IMR-90 (cell line): ENCODE measurements around the gene SPINDOC. TPM values are rescaled to one million over a fixed set of nuclear protein-coding genes. Genes with fewer than 3 reads are reported as not detected.

Experiments
- ATAC-seq: fragments of 200-7000 bp; cut with Tn5 transposase; 2 replicates; pipeline ENCODE4 v1.9.1; 2020; ENCODE audit warnings: low read depth, mild to moderate bottlenecking, moderate library complexity
- BruUV-seq: library from RNA; stranded (reverse); fragments of 400-500 nt; replicated peaks from 2 replicates; lab custom pipeline; 2021; lab: Mats Ljungman, UMichigan
- CTCF ChIA-PET: fragments of 300-600 bp; formaldehyde crosslinking; extraction: SDS; loops from one replicate; lab custom pipeline; 2021; ENCODE audit warnings: antibody characterized with exemption; lab: Yijun Ruan, JAX
- POLR2A ChIA-PET: fragments of 300-600 bp; sonication (Branson Sonifier 250); formaldehyde crosslinking; loops from one replicate; lab custom pipeline; 2022; ENCODE audit warnings: antibody characterized with exemption; ENCODE audit not compliant: unreplicated experiment; lab: Charles Lee
- DNase-seq: peaks from one replicate; pipeline ENCODE4 v3.0.0; 2013
- H2AFZ ChIP-seq: replicated peaks from 2 replicates; pipeline ENCODE3; 2013; ENCODE audit warnings: low read length, mild to moderate bottlenecking; ENCODE audit not compliant: poor library complexity
- H2AK5ac ChIP-seq: 2 replicates; pipeline ENCODE4 v1.6.1; 2013; ENCODE audit warnings: low read depth, low read length, inconsistent platforms
- H2AK9ac ChIP-seq: replicated peaks from 2 replicates; pipeline ENCODE3; 2013; ENCODE audit warnings: mild to moderate bottlenecking, low read depth, low read length, moderate library complexity; ENCODE audit not compliant: poor library complexity
- H2BK120ac ChIP-seq: 2 replicates; pipeline ENCODE4 v1.6.1; 2013; ENCODE audit warnings: low read depth, low read length, inconsistent platforms
- H2BK15ac ChIP-seq: 3 replicates; pipeline ENCODE4 v1.6.1; 2013; ENCODE audit warnings: low read depth, low read length, inconsistent platforms
- H2BK20ac ChIP-seq: 2 replicates; pipeline ENCODE4 v1.6.1; 2013; ENCODE audit warnings: low read depth, mild to moderate bottlenecking, inconsistent platforms, low read length, moderate library complexity
- H2BK5ac ChIP-seq: 2 replicates; pipeline ENCODE4 v1.6.1; 2013; ENCODE audit warnings: mild to moderate bottlenecking, low read depth, low read length, inconsistent platforms; ENCODE audit not compliant: poor library complexity, severe bottlenecking
- H3K14ac ChIP-seq: replicated peaks from 2 replicates; pipeline ENCODE4 v1.6.1; 2013; ENCODE audit warnings: low read depth, low read length, inconsistent platforms
- H3K18ac ChIP-seq: 2 replicates; pipeline ENCODE4 v1.6.1; 2013; ENCODE audit warnings: low read depth, low read length, control low read depth
- H3K23ac ChIP-seq: 2 replicates; pipeline ENCODE4 v1.6.1; 2013; ENCODE audit warnings: low read depth, low read length, inconsistent platforms
- H3K27ac ChIP-seq: 2 replicates; pipeline ENCODE4 v1.5.1; 2013; ENCODE audit warnings: mild to moderate bottlenecking, control low read depth, low read length; ENCODE audit not compliant: insufficient read depth
- H3K27me3 ChIP-seq: 2 replicates; pipeline ENCODE4 v1.6.1; 2013; ENCODE audit warnings: low read length; ENCODE audit not compliant: control insufficient read depth, insufficient read depth
- H3K36me3 ChIP-seq: 2 replicates; pipeline ENCODE4 v1.6.1; 2013; ENCODE audit warnings: low read length, mixed read lengths; ENCODE audit not compliant: control insufficient read depth, insufficient read depth
- H3K4ac ChIP-seq: 2 replicates; pipeline ENCODE4 v1.6.1; 2013; ENCODE audit warnings: low read depth, low read length, inconsistent platforms
- H3K4me1 ChIP-seq: 2 replicates; pipeline ENCODE4 v1.6.1; 2013; ENCODE audit warnings: low read length, mixed read lengths; ENCODE audit not compliant: control insufficient read depth, insufficient read depth
- H3K4me2 ChIP-seq: 2 replicates; pipeline ENCODE4 v1.6.1; 2013; ENCODE audit warnings: low read depth, mild to moderate bottlenecking, control low read depth, low read length, moderate library complexity
- H3K4me3 ChIP-seq: 2 replicates; pipeline ENCODE4 v1.5.1; 2013; ENCODE audit warnings: low read depth, mild to moderate bottlenecking, control low read depth, low read length, moderate library complexity; ENCODE audit not compliant: insufficient read depth
- H3K56ac ChIP-seq: 2 replicates; pipeline ENCODE4 v1.6.1; 2013; ENCODE audit warnings: low read length, inconsistent platforms; ENCODE audit not compliant: insufficient read depth; ENCODE audit errors: extremely low read depth
- H3K79me1 ChIP-seq, 2 experiments: 2 replicates each; pipeline ENCODE4 v1.6.1; 2013; ENCODE audit warnings: low read length in 2 of 2, inconsistent platforms in 1 of 2, low read depth in 1 of 2
- H3K9ac ChIP-seq: 2 replicates; pipeline ENCODE4 v1.6.1; 2013; ENCODE audit warnings: low read depth, low read length, control low read depth
- H3K9me1 ChIP-seq: 2 replicates; pipeline ENCODE4 v1.6.1; 2013; ENCODE audit warnings: low read length, inconsistent platforms; ENCODE audit not compliant: insufficient read depth
- H3K9me3 ChIP-seq: 2 replicates; pipeline ENCODE4 v1.6.1; 2013; ENCODE audit warnings: low read length; ENCODE audit not compliant: control insufficient read depth, insufficient read depth
- H4K20me1 ChIP-seq: 2 replicates; pipeline ENCODE4 v1.6.1; 2013; ENCODE audit warnings: low read length, inconsistent platforms; ENCODE audit not compliant: insufficient read depth
- H4K5ac ChIP-seq: 2 replicates; pipeline ENCODE4 v1.6.1; 2013; ENCODE audit warnings: mild to moderate bottlenecking, low read depth, low read length, control low read depth
- H4K8ac ChIP-seq, 2 experiments: 2 replicates each; pipeline ENCODE4 v1.6.1; 2013; ENCODE audit warnings: low read depth in 2 of 2, low read length in 2 of 2, control low read depth in 1 of 2, inconsistent platforms in 1 of 2
- H4K91ac ChIP-seq: 2 replicates; pipeline ENCODE4 v1.6.1; 2013; ENCODE audit warnings: low read depth, low read length, inconsistent platforms; ENCODE audit not compliant: insufficient read depth
- BHLHE40 ChIP-seq: fragments of 150-350 bp; IDR thresholded peaks from 2 replicates; pipeline ENCODE4 v1.6.1; 2016; ENCODE audit warnings: mild to moderate bottlenecking, low read depth, low read length
- CEBPB ChIP-seq: IDR thresholded peaks from 2 replicates; pipeline ENCODE4 v1.6.1; 2012; ENCODE audit warnings: low read depth, low read length, improper control_type of control experiment
- CHD1 ChIP-seq: IDR thresholded peaks from 2 replicates; pipeline ENCODE4 v1.6.1; 2012; ENCODE audit warnings: low read depth, low read length, improper control_type of control experiment
- FOS ChIP-seq: fragments of 150-350 bp; IDR thresholded peaks from 2 replicates; pipeline ENCODE4 v1.6.1; 2016; ENCODE audit warnings: low read depth, low read length
- MAFK ChIP-seq: IDR thresholded peaks from 2 replicates; pipeline ENCODE4 v1.6.1; 2012; ENCODE audit warnings: low read depth, low read length, improper control_type of control experiment
- MXI1 ChIP-seq: IDR thresholded peaks from 2 replicates; pipeline ENCODE4 v1.6.1; 2012; ENCODE audit warnings: low read depth, mild to moderate bottlenecking, low read length, moderate library complexity, borderline replicate concordance
- RCOR1 ChIP-seq: IDR thresholded peaks from 2 replicates; pipeline ENCODE4 v1.6.1; 2012; ENCODE audit warnings: mild to moderate bottlenecking, low read length, improper control_type of control experiment; ENCODE audit not compliant: insufficient replicate concordance
- WGBS, 2 experiments: methylation state at CpG; one replicate each; pipeline versions ENCODE4 v1.1.5 to v1.1.7; 2013; ENCODE audit warnings: missing lambda C conversion rate in 2 of 2; ENCODE audit not compliant: insufficient read length in 1 of 2; ENCODE audit errors: extremely low coverage in 2 of 2; 5-methylcytosine and 5-hydroxymethylcytosine counted together
- dilution Hi-C: fragments of 300-500 bp; cut with HindIII; formaldehyde crosslinking; loops from one replicate; pipeline ENCODE4 v1.14.3; 2018; ENCODE audit warnings: low sequenced_read_pairs; ENCODE audit not compliant: unreplicated experiment
- in situ Hi-C: fragments of 300-500 bp; cut with MboI; formaldehyde crosslinking; loops from 3 replicates; pipeline ENCODE4 v1.14.3; 2019; ENCODE audit warnings: low sequenced_read_pairs, inconsistent platforms, mixed read lengths
- intact Hi-C: fragments of 100-400 bp; cut with micrococcal nuclease; formaldehyde crosslinking; loops from 2 replicates; pipeline ENCODE4 v1.10.0; 2022
- polyA plus RNA-seq, 3 experiments: library from polyadenylated mRNA; depleted of rRNA; stranded (reverse); fragments of >200 nt; gene quantifications; 2 replicates each; pipeline ENCODE4 v1.2.3, GENCODE V29; 2012; ENCODE audit warnings: low replicate concordance in 1 of 3
- total RNA-seq: library from RNA; depleted of rRNA; stranded (reverse); fragments of >200 nt; gene quantifications from 2 replicates; pipeline ENCODE4 v1.2.3, GENCODE V29; 2012
- TF ChIP-seq, protein P1 (sequence below): fragments of 150-350 bp; IDR thresholded peaks from 2 replicates; pipeline ENCODE4 v1.6.1; 2017; ENCODE audit warnings: mild to moderate bottlenecking, antibody characterized with exemption, low read length, low read depth

The SPINDOC gene
- total and polyA plus RNA-seq, 2 of the 4 experiments (the other 2 are of a cell fraction): 10.0 to 29.9 TPM

DNA sequence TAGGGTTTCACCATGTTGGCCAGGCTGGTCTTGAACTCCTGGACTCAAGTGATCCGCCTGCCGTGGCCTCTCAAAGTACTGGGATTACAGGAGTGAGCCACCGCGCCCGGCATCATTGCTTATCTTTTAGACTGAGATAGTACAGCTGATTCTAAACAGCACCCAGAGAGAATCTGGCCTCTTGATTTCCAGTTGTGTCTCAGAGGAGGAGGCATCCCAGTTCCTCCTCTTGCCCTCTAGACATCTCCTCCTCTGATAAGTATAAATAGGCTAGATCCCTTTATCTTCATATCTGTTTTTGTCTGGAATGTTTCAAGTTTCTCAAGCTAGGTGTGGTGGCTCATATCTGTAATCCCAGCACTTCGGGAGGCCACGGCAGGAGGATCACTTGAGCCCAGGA lies 32.7 kb downstream of the SPINDOC start:
- no peak overlapping the region for H3K23ac ChIP-seq
- no peaks in the 10 kb centered on the region for H3K9me3 ChIP-seq
- H2AK9ac ChIP-seq: no peak overlapping the region
- H3K56ac ChIP-seq: no peak overlapping the region
- peaks cover 76% of the 10 kb centered on the region for H4K20me1 ChIP-seq
- H3K9ac ChIP-seq: no peak overlapping the region
- no peak overlapping the region for H2BK5ac ChIP-seq
- H4K91ac ChIP-seq: no peak overlapping the region
- DNase-seq (no peak), ATAC-seq (no peak)
- no peak overlapping the region for H3K4ac ChIP-seq
- peaks cover 36% of the 10 kb centered on the region for H3K9me1 ChIP-seq
- peaks cover 26 to 80% of the 10 kb centered on the region in 2 experiments for H3K79me1 ChIP-seq
- dilution Hi-C loops: no loop called here
- no peak overlapping the region for H2BK15ac ChIP-seq
- TF ChIP-seq MAFK (no peak), FOS (no peak), RCOR1 (no peak), MXI1 (no peak), CHD1 (no peak), BHLHE40 (no peak), CEBPB (no peak)
- TF ChIP-seq, protein P1, sequence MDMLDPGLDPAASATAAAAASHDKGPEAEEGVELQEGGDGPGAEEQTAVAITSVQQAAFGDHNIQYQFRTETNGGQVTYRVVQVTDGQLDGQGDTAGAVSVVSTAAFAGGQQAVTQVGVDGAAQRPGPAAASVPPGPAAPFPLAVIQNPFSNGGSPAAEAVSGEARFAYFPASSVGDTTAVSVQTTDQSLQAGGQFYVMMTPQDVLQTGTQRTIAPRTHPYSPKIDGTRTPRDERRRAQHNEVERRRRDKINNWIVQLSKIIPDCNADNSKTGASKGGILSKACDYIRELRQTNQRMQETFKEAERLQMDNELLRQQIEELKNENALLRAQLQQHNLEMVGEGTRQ: no peak
- BruUV-seq: no TSS peak
- H2BK120ac ChIP-seq: no peak overlapping the region
- H3K18ac ChIP-seq: no peak overlapping the region
- peaks cover 14% of the 10 kb centered on the region for H3K4me1 ChIP-seq
- H3K27me3 ChIP-seq: no peaks in the 10 kb centered on the region
- no peak overlapping the region for H3K4me3 ChIP-seq
- no peak overlapping the region for H4K8ac ChIP-seq
- H4K5ac ChIP-seq: no peak overlapping the region
- peaks cover 6% of the 10 kb centered on the region for H3K36me3 ChIP-seq
- no peak overlapping the region for H2BK20ac ChIP-seq
- WGBS, 2 experiments: no CpG with 5 or more reads among the region's 7 CpGs
- no peak overlapping the region for H3K14ac ChIP-seq
- no peak overlapping the region for H2AFZ ChIP-seq
- CTCF ChIA-PET: interaction anchor here (0.6 kb wide), 2 partner anchors 13 to 89 kb away, joined by 3 to 5 read pairs; no protein-coding TSS in a partner anchor
- H2AK5ac ChIP-seq: no peak overlapping the region
- POLR2A ChIA-PET: no interaction called here
- no peak overlapping the region for H3K27ac ChIP-seq
- intact Hi-C loops: loop anchor here (1.0 kb wide), 1 partner anchor 26 kb away; no protein-coding TSS in a partner anchor
- in situ Hi-C loops: no loop called here
- no peak overlapping the region for H3K4me2 ChIP-seq
